NCI-H128 (cell line): ENCODE results near the gene B3GALNT1.
"Not testable (repeated sequence)": the region's sequence is repeated elsewhere in the genome, so short reads cannot be mapped to it uniquely, and the experiment has no call there.

Experiments used
- DNase-seq: peaks from one replicate; lab custom pipeline; 2025; ENCODE audit not compliant: unreplicated experiment; lab: John Stamatoyannopoulos, UW

The B3GALNT1 gene

GRCh38 chr3:161081633-161082032, 23.5 kb downstream of the B3GALNT1 start:
- no peak for DNase-seq

GRCh38 chr3:161073181-161073580, 32.0 kb downstream of the B3GALNT1 start:
- DNase-seq, result no peak

- DNase-seq, result no peak
Observed at GRCh38 chr3:161072751-161073150, 32.4 kb downstream of the B3GALNT1 start.

GRCh38 chr3:161072211-161072621, 32.9 kb downstream of the B3GALNT1 start:
- no peak for DNase-seq

- DNase-seq, result no peak
Observed at GRCh38 chr3:161070980-161071663, 34.0 kb downstream of the B3GALNT1 start.

GRCh38 chr3:161070252-161070930, 34.8 kb downstream of the B3GALNT1 start:
- no peak for DNase-seq

GRCh38 chr3:161069511-161070251, 35.5 kb downstream of the B3GALNT1 start:
- no peak for DNase-seq

- no peak for DNase-seq
Observed at GRCh38 chr3:161067335-161067734, 37.8 kb downstream of the B3GALNT1 start.

- no peak for DNase-seq
Observed at GRCh38 chr3:161066930-161067329, 38.2 kb downstream of the B3GALNT1 start.

- no peak for DNase-seq
Observed at GRCh38 chr3:161064413-161064812, 40.7 kb downstream of the B3GALNT1 start.

- no peak for DNase-seq
Observed at GRCh38 chr3:161054860-161055604, 50.1 kb downstream of the B3GALNT1 start.

- no peak for DNase-seq
Observed at GRCh38 chr3:161051856-161052255, 53.3 kb downstream of the B3GALNT1 start.

GRCh38 chr3:161050935-161051334, 54.2 kb downstream of the B3GALNT1 start:
- no peak for DNase-seq

- no peak for DNase-seq
Observed at GRCh38 chr3:161049683-161050248, 55.4 kb downstream of the B3GALNT1 start.

- no peak for DNase-seq
Observed at GRCh38 chr3:161043336-161044035, 61.7 kb downstream of the B3GALNT1 start.

- no peak for DNase-seq
Observed at GRCh38 chr3:161042023-161042501, 63.1 kb downstream of the B3GALNT1 start.

GRCh38 chr3:161038725-161039124, 66.4 kb downstream of the B3GALNT1 start:
- no peak for DNase-seq

- DNase-seq, result no peak
Observed at GRCh38 chr3:161035711-161036110, 69.4 kb downstream of the B3GALNT1 start.

- not testable (repeated sequence) for DNase-seq
Observed at GRCh38 chr3:161034913-161035550, 70.1 kb downstream of the B3GALNT1 start.
